ENCODE data around the gene ARHGAP4.

The ARHGAP4 gene

DNA sequence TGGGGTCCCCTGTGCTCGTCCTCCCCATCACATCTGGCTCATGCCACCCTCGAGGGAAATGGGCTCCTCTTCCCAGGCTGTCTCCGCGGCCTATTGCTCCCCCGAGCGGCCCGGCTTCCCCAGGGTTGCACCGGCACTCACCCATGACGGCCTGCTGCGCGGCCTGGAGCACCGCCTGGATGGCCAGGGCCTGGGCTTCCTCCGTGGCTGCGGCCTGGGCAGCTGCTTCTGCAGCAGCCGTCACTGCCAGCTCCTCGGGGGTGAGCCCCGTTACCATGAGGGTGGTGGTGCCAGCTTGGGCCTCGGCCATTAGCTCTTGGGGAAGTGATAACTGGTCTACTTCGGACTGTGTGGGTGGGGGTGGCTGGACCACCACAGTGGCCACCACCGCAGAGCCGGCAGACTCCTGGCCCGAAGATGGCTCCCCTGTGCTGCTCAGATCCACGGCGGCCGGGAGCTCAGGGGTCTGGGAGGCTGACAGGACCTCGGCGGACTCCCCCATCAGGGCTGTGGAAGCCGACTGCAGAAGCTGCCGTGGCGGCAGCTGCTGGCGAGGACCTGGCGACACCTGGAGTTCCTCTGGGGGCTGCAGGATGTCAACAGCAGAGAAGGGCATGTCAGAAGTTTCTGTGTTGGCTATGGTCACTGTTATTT, 26.4 kb upstream of the ARHGAP4 start:
- TF ChIP-seq, protein P1, sequence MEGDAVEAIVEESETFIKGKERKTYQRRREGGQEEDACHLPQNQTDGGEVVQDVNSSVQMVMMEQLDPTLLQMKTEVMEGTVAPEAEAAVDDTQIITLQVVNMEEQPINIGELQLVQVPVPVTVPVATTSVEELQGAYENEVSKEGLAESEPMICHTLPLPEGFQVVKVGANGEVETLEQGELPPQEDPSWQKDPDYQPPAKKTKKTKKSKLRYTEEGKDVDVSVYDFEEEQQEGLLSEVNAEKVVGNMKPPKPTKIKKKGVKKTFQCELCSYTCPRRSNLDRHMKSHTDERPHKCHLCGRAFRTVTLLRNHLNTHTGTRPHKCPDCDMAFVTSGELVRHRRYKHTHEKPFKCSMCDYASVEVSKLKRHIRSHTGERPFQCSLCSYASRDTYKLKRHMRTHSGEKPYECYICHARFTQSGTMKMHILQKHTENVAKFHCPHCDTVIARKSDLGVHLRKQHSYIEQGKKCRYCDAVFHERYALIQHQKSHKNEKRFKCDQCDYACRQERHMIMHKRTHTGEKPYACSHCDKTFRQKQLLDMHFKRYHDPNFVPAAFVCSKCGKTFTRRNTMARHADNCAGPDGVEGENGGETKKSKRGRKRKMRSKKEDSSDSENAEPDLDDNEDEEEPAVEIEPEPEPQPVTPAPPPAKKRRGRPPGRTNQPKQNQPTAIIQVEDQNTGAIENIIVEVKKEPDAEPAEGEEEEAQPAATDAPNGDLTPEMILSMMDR (IDR thresholded peaks at IDR 0.05; ENCODE audit: low read depth, low read length): no peak
- no peak overlapping the region for H3K4me3 ChIP-seq (replicated peaks in 1 of 2; ENCODE audit: low read depth in 2 of 2, low read length in 2 of 2)
- no peak for DNase-seq (ENCODE audit: low read depth in 2 of 2)

DNA sequence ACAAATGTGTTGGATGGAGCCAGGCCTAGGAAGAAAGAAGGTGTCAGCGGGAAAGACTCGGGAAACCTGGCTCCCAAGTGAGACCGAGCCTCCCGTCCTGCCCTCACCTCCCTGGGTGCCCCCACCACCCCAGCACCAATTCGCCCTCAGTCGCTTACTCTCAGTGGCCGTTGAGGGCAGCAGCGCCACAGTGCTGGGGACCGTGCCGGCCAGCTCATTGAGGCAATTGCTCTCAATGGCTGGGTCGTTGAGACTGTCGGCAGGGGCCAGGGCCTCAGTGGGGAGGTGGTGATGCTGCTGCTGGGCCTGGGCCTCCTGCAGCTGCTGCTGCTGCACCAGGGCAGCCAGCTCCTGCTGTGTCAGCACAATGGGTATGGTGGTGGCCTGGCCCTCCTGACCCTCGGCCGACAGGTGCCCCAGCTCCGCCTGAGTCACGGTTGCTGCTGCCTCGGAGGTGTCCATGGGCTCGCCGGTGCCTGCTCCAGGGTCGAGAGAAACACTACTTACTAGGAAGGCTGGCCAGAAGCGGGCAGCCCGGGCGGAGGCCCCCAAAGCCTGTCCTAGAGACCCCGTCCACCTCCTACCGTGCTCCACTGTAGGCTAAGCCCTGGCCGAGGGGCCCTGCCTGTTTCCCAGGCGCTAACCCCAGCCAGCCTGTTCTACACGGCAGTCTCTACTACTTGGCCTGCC, 25.8 kb upstream of the ARHGAP4 start:
- no peak overlapping the region for H3K4me3 ChIP-seq (replicated peaks in 1 of 2; ENCODE audit: low read depth in 2 of 2, low read length in 2 of 2)
- DNase-seq (ENCODE audit: low read depth in 2 of 2): no peak
- TF ChIP-seq, protein P1 (IDR thresholded peaks at IDR 0.05; ENCODE audit: low read depth, low read length): no peak

DNA sequence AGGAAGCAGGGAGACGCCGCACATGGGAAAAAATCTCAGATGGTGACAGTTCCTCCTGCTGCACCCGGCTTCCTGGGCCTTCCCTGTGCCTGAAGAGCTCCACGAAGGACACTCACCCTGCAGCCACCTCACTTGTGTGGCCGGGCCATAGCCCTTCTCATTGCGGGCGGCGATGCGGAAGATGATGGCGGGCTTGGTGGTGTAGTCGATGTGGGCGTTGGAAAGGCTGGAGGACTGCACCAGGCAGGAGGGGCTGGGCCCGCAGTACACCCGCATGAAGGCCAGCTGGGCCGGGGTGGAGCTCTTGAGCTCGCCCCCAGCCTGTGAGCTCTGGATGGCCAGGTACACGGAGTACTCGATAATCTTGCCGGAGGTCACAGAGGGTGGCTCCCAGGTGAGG, 24.1 kb upstream of the ARHGAP4 start:
- TF ChIP-seq, protein P1 (IDR thresholded peaks at IDR 0.05; ENCODE audit: low read depth, low read length): no peak
- no peak for DNase-seq (ENCODE audit: low read depth in 2 of 2)
- H3K4me3 ChIP-seq (replicated peaks in 1 of 2; ENCODE audit: low read depth in 2 of 2, low read length in 2 of 2): no peak overlapping the region

DNA sequence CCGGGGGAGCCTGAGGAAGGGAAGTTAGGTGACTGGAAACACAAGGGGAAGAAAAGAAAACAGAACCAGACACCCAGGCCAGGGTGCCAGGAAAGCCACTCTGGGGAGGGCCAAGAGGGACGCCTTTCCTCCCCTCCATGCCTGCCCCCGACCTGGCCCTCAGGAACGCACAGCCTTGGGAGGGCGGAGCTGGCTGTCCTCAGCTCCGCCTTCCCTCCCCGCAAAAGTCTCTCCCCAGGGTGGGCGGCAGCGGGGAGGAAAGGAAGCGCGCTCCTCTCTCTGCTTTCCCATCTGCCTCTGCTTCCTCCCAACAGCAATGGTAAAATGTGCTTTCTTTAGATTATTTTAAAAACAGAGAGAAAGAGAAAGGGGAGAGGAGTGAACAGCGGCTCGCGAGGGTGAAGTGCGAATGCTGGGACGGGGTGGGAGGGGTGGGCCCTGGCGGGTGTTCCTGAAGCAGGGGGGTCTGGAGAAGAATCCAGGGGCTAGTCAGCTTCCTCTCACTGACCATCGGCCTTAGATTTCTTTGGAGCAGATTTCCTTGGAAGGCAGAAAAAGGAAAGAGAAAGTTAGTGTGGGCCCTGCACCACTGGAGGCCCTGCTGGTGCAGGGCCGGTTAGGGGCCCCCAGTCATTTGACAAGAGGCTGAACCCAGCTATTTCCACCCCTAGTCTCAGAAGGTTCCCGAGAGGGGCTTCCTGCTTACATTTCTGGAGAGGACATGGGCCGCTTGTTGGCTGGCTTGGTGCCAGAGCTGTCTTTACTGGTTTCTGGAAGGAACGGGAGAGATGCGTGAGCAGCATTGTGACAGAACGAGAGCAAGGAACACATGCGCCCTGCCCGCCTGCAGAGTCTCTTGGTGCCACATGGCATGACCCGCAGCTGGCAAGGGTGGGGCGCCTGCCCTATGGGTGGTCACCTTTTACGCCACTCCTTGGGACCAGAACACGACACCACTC, 23.1 kb upstream of the ARHGAP4 start:
- H3K4me3 ChIP-seq (replicated peaks in 1 of 2; ENCODE audit: low read depth in 2 of 2, low read length in 2 of 2): no peak overlapping the region
- TF ChIP-seq, protein P1 (IDR thresholded peaks at IDR 0.05; ENCODE audit: low read depth, low read length): no peak
- no peak for DNase-seq (ENCODE audit: low read depth in 2 of 2)

DNA sequence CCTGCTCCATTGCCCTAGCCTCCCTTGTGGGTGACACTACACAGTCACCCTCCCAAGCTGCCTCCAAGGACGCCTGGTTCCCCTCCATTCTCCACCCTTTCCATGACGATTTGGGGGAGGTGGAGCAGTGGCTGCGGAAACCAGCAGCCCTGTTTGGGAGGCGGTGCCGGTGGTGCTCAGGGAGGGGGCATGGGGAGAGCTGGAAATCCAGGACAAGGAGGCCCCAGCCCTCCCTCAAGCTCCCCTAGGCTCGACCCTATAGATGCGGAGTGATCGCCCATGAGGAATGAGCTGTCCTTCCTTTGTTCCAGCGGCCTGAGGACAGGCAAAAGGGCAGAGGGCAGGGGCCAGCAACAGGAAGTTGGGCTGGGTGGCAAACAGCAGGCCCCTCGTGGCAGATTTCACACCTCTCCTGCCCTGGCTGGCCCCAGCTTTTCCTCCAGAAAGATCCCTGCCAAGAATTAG, 22.0 kb upstream of the ARHGAP4 start:
- DNase-seq (ENCODE audit: low read depth in 2 of 2): no peak
- H3K4me3 ChIP-seq (replicated peaks in 1 of 2; ENCODE audit: low read depth in 2 of 2, low read length in 2 of 2): no peak overlapping the region
- TF ChIP-seq, protein P1 (IDR thresholded peaks at IDR 0.05; ENCODE audit: low read depth, low read length): no peak

DNA sequence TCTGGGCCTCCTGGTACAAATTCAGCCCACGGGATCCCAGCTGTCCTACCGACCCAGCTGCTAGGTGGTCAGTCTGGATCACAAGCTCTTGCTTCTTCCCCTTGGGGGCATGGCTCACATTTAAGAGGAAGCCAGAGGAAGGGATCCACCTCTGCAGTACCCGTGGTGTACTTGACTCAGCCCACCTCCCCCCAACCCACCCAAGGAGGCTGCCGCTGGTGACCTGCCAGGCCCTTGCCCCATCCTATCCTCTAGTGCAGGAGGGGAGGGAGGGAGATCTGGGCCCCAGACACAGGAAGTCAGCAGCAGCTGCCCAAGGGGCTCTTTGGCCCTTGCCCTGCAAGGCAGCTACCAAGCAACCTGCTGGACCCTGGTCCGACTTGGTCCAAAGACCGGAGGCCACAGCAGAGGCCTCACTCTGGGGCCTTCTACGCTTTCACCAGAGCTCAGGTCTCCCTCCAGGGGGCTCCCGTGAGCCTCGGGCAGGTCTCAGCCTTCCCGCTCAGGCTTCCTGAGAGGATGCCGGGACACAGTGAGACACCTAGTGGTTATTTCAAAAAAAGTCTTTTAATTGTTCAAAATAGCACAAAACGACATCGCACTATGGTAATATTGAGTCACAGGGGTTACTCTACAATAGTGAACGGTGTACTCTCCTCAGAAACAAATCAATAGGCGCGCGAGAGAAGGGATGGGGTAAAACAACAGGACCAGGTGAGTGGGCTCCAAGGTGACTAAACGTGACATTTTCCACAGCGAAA, 21.1 kb upstream of the ARHGAP4 start:
- TF ChIP-seq, protein P1 (IDR thresholded peaks at IDR 0.05; ENCODE audit: low read depth, low read length): peak; percentile 88
- peak; percentile 81 to 85 for DNase-seq (ENCODE audit: low read depth in 2 of 2)

More for the DNA sequence above, 21.1 kb upstream of the ARHGAP4 start:
- H3K4me3 ChIP-seq (replicated peaks in 1 of 2; ENCODE audit: low read depth in 2 of 2, low read length in 2 of 2): no peak overlapping the region
